GM12875 (cell line): ENCODE measurements around the gene RFT1.
A peak's percentile ranks its signal among the peaks of the same experiment; 100 is the strongest.
"Not testable (repeated sequence)": the region's sequence is repeated elsewhere in the genome, so short reads cannot be mapped to it uniquely, and the experiment has no call there.

Source experiments
- H3K4me3 ChIP-seq: one replicate; pipeline ENCODE4 v1.5.1; 2011; ENCODE audit warnings: low read depth, low read length, control low read depth
- TF ChIP-seq, protein P1 (sequence below): IDR thresholded peaks from 2 replicates; pipeline ENCODE4 v1.5.1; 2011; ENCODE audit warnings: low read depth, mild to moderate bottlenecking, control low read depth, inconsistent platforms, low read length, moderate library complexity, borderline replicate concordance; ENCODE audit not compliant: insufficient read depth

The RFT1 gene

DNA sequence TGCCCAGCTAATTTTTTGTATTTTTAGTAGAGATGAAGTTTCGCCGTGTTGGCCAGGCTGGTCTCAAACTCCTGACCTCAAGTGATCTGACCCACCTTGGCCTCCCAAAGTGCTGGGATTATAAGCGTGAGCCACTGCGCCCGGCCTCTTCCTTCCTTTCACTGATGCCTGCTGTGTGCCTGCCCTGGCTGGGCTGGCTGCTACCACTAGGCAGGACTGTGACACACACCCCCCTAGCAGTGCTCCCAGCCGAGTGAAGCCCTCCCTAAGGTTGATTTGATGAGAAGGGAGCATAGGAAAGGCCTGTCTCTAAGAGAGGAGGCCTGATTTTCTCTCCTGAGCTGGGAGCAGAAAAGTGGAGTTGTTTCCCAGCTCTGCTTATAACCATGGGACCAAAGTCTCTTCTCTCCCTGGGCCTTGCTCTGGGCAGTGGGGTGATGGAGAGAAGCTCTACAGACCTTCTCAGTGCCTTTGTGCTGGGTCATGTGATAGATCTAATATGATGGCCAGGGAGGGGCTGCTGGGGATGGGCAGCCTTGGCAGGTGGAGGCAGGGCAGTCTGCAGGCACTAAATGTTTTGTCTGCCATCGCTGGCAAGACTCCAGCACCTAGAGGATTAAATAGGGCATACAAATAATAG is 64.3 kb downstream of the RFT1 start:
- no peak overlapping the region for H3K4me3 ChIP-seq
- TF ChIP-seq, protein P1, sequence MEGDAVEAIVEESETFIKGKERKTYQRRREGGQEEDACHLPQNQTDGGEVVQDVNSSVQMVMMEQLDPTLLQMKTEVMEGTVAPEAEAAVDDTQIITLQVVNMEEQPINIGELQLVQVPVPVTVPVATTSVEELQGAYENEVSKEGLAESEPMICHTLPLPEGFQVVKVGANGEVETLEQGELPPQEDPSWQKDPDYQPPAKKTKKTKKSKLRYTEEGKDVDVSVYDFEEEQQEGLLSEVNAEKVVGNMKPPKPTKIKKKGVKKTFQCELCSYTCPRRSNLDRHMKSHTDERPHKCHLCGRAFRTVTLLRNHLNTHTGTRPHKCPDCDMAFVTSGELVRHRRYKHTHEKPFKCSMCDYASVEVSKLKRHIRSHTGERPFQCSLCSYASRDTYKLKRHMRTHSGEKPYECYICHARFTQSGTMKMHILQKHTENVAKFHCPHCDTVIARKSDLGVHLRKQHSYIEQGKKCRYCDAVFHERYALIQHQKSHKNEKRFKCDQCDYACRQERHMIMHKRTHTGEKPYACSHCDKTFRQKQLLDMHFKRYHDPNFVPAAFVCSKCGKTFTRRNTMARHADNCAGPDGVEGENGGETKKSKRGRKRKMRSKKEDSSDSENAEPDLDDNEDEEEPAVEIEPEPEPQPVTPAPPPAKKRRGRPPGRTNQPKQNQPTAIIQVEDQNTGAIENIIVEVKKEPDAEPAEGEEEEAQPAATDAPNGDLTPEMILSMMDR, result no peak

DNA sequence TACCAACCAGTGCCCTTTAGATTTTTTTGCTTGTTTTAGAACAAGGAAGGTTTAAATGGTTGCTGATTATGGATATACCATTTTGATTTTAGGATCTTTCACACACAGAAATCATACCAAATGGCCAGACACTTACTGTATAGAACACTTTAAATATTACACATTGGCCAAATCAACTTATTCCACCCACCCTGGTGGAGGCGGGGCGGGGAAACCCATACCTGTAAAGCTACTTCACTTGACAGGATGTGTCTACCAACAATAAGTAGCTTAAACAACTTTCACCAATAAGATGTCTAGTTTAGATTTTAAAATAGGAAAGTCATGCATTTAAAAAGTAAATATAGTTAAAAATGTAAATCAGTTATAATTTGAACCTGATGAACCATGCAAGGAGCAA is 67.3 kb downstream of the RFT1 start:
- H3K4me3 ChIP-seq, result no peak overlapping the region
- TF ChIP-seq, protein P1, result no peak

DNA sequence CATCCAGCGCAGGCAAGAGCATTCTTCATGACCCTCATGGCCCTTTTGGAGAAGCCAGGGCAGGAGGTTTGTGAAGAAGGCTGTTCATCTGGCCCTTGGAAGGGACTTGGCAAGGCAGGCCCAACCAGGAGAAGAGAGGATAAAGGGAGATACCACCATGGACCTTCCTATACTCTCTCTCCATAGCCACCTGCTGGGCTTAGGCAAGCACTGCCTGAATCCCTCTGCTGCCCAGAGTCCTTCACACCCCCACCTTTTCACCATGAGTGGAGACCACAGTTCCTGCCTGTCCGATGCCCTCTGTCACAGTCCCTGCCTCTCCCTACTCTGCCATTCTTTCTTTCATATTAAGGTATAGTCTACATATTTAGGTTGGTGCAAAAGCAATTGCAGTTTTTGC is 73.8 kb downstream of the RFT1 start:
- TF ChIP-seq, protein P1, result peak; percentile 40; the same call in 1 of the 2 replicates
- H3K4me3 ChIP-seq, result no peak overlapping the region

DNA sequence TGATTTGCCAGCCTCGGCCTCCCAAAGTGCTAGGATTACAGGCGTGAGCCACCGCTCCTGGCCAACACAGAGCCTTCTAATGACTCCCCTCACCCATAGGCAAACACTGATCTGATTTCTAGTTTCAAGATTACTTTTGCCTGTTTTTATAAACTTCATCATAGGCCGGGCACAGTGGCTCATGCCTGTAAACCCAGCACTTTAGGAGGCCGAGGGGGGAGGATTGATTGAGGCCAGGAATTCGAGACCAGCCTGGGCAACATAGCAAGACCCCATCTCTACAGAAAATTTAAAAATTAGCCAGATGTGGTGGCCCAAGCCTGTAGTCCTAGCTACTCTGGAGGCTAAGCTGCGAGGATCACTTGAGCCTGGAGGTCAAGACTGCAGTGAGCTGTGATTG is 76.0 kb downstream of the RFT1 start:
- H3K4me3 ChIP-seq, result not testable (repeated sequence)

DNA sequence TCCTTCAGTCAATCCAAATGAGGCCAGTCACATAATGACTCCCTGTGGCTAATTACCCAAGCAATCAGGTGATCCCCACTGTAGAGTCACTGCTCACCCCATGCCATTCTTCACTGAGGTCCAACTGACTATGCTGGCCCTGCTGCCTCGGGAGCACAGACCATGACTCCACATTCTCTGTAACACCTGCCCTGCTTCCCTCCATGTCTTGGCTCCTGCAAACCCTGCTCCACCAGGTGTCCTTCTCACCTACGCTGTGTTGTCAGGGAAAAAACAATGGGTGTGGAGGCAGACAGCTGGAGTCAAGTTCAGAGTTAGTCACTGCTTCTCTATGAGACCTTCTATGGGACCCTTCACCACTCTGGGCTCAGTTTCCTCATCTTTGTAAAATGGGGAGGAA is 78.3 kb downstream of the RFT1 start:
- H3K4me3 ChIP-seq, result no peak overlapping the region
- TF ChIP-seq, protein P1, result no peak

DNA sequence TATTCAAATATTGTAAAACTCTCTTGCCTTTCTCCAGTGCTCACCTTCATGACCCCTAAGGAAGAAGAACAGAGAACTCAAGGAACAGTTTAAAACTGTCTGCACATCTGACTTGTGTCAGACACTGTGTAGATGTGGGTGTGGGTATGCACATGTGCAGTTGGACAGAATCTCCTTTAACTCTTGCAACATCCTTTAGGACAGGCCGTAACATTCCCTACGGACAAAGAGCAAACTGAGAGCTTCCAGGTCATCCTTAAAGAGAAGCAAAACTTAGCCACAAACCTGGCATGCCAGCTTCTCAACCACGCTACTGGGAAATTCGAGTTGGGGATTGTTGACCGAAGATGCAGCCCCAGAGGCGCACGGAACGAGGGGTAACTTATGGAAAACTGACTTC is 80.2 kb downstream of the RFT1 start:
- TF ChIP-seq, protein P1, result no peak
- no peak overlapping the region for H3K4me3 ChIP-seq

DNA sequence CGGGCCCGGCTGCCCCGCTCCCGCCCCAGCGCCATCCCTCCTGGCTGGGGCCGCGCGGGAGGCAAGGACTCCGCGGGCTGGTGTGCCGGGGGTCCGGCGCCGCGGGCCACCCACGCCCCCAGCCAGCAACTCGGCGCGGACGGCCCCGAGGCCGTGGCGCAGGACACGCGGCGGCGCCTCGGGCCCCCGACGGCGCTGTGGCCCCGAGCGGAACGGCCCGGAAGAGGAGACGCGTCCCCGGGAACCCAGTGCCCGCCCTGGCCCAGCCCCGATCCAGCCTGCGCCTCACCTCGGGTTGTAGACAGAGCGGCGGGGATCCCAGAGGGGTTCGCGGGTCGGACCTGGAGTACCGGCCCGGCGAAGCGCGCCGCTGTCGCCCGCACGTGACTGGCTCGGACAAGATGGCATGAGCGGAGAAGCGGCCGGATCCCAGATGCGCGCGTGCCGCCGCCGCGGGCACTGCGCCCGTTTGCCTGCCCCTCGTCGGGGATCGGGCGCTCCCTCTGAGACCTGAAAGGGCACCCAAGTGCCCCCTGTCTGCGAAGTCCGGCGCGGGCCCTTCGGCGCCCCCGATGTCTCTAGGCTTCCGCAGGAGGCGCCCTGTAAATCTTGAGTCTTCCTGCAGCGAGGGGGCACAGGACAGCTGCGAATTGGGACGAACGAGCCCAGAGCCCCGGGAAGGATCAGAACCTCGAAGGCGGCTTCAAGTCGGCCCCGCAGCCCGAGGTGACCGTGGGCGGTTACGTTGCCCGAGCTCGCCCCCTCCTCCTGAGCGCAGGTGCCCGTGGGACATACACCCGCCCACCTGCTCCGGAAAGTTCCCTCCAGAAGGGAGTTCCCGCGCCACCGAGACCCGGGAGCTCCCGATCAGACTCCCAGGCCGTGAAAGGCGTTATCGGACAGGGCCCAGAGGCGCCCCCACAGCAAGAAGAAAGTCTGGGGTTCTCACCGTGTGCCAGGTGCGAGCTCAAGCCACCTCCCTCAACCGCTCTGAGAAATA is 83.8 kb downstream of the RFT1 start:
- TF ChIP-seq, protein P1, result peak; percentile 63
- H3K4me3 ChIP-seq, result peak overlapping the region; percentile 87
